HG03095 (cell line): ENCODE measurements around the gene GNAI2.
A peak's percentile ranks its signal among the peaks of the same experiment; 100 is the strongest.
"Not testable (repeated sequence)": the region's sequence is repeated elsewhere in the genome, so short reads cannot be mapped to it uniquely, and the experiment has no call there.

ENCODE experiments used
- ATAC-seq: cut with Tn5 transposase; IDR thresholded peaks from one replicate; pipeline ENCODE4 v1.9.1; 2021; ENCODE audit warnings: moderate library complexity; ENCODE audit not compliant: unreplicated experiment

Gene GNAI2

DNA sequence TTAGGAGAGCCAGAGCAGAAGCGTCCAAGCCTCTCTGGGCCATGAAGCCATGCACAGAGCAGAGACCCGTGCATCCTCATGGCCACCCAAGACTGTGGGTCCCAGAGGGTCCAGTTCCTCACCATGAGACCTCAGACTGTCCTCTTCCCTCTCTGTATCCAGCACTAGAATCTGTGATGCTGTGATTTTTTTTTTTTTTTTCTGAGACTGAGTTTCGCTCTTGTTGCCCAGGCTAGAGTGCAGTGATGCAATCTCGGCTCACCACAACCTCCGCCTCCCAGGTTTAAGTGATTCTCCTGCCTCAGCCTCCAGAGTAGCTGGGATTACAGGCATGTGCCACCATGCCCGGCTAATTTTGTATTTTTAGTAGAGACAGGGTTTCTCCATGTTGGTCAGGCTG lies 8.8 kb downstream of the GNAI2 start:
- ATAC-seq, result not testable (repeated sequence)

- ATAC-seq, result no peak
These were observed 9.3 kb downstream of the GNAI2 start for GRCh38 chr3:50245251-50245745.

- peak; percentile 52 for ATAC-seq
These were observed 10.0 kb downstream of the GNAI2 start for GRCh38 chr3:50245831-50246516.

DNA sequence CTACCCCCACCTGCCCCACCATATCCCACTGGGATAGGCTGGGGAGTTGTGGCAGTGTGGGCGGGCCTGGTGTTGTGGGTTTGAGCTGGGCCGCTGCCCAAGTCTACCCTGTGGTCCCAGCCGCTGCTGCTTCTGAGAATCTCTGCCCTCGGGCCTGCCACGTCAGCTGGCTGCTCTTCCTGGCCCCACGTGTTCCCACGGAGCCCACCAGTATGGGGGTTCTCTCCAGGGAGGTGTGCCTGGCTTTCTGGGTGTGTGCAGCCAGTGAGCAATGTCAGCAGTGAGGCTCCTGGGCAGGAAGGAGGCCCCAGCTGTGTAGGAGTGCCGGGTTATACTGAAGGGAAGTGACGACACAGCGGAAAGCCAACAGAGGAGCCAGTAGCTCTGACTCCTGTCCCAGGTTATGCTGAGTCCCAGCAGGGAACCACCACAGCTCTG lies 10.5 kb downstream of the GNAI2 start:
- ATAC-seq, result no peak

- ATAC-seq, result no peak
These were observed 12.4 kb downstream of the GNAI2 start for GRCh38 chr3:50248387-50248786.

- ATAC-seq, result no peak
These were observed 13.5 kb downstream of the GNAI2 start for GRCh38 chr3:50249457-50249856.

DNA sequence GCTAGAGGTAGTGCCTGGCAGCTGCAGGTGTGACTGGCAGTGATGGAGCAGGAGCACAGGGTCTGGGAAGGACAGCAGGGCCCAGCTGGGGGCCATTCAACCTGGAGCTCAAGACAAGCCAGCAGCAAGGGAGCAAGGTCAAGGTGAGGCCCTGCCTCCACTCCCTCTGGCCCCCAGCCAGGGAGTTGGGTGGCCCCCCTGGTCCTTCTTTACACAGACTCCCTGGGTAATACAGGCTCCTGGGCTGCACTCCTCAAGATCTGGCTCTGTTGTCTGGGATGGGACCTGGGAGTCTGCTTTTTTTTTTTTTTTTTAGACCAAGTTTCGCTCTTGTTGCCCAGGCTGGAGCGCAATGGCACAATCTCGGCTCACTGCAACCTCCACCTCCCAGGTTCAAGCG lies 14.5 kb downstream of the GNAI2 start:
- no peak for ATAC-seq

DNA sequence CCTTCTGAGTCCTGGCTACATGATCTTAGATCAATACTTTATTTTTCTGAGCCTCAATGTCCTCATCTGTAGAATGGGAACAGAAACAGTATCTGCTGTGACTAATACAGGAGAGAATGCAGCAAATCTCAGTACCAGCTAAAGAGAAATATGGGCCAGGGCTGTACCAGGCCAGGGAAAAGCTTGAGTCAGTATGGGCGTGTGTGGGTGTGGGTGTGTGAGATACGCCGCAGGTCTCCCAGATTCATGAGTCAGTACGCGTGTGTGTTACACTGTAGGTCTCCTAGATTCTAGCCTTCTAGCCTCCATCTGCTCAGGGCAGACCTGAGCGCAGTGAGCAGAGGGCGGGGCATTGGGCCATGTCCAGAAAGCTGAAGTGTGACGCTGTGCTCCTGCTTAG lies 15.2 kb downstream of the GNAI2 start:
- no peak for ATAC-seq

GRCh38 chr3:50254577-50255250 lies 18.7 kb downstream of the GNAI2 start:
- ATAC-seq, result no peak

DNA sequence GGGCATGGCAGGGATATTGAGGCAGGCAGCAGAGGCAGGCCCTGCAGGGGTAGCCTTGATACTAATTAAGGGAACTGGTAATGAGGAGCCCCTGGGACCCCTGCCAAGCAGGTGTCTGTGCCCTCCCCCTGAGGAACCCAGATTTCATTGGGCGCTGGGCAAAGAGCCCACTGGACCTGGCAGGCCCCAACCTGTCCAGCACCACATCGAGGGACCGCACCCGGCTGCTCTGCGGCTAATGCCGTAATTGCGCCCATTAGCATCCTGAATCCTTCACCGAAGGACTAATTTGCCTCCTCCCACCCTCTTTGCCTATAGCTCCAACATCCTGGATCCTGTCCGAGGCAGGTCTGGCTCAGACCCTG lies 19.2 kb downstream of the GNAI2 start:
- ATAC-seq, result no peak

- ATAC-seq, result no peak
These were observed 21.2 kb downstream of the GNAI2 start for GRCh38 chr3:50256978-50257890.

DNA sequence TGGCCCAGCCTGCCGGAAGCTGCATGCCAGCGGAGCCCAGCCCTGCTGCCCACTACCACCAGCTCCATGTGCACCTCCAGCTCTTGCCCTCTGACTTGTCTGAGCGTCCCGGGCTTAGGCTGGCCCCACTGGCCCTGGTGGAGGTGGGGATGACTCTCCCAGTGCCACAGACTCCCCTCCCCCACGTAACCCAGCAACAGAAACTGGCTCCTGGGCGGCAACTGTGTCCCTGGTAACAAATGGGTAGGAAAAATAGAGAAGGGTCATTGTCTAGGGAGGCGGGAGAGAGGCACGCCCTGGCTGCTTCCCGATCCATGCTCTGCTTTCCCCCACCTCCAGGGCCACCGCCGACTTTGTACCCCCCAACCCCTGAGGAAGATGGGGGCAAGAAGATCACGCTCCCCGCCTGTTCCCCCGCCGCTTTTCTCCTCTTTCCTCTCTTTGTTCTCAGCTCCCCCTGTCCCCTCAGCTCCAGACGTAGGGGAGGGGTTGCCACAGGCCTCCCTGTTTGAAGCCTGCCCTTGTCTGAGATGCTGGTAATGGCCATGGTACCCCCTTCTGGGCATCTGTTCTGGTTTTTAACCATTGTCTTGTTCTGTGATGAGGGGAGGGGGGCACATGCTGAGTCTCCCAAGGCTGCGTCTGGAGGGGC lies 22.2 kb downstream of the GNAI2 start:
- ATAC-seq, result no peak

DNA sequence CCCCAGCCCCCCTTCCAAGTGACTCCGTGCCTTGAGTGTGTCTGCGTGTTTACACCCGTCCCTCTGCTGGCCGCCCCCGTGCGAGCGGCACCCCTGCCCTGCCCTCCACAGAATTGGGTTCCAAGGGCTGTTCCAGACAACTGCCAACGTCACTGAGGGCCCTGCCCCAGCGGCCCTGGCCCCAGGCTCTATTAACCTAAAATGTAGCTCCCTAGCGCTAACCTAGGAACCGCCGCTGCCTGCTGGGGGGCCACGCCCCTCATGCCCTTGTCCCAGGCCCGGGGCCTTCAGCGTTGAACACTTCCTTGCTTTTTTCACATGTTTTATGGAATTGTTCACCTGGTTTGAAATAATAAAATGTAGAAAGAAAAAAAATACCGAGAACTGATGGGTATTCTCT lies 23.0 kb downstream of the GNAI2 start:
- ATAC-seq, result no peak

DNA sequence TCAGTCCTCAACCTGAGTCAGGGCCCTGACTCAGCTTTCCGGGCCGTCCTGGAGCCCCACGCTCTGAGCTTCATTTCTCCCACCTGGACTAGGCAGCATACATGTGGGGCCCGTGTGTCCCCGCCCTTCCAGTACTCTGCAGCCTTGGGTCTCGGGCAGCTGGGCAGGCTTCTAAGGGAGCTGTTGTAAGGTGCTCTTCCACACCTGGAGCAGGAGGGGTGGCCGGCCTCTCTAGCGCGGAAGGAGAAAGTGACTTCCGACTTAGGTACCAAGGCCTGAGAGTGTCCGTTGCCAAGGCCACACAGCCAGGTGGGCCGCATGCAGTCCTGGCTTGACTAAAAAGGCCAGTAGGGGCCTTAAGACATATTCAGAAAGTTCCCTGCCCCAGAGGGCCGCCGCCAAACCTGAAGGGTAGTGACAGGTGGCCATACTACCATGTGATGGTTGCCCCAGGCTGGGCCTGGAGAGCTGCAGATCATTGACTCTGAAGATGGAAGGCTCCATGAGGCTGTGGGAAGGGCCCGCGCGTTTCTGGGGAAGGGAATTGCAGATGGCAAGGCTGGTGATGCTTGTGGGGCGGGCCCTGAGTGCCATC lies 23.5 kb downstream of the GNAI2 start:
- ATAC-seq, result peak; percentile 14

GRCh38 chr3:50260027-50260941 lies 24.3 kb downstream of the GNAI2 start:
- peak; percentile 78 for ATAC-seq

DNA sequence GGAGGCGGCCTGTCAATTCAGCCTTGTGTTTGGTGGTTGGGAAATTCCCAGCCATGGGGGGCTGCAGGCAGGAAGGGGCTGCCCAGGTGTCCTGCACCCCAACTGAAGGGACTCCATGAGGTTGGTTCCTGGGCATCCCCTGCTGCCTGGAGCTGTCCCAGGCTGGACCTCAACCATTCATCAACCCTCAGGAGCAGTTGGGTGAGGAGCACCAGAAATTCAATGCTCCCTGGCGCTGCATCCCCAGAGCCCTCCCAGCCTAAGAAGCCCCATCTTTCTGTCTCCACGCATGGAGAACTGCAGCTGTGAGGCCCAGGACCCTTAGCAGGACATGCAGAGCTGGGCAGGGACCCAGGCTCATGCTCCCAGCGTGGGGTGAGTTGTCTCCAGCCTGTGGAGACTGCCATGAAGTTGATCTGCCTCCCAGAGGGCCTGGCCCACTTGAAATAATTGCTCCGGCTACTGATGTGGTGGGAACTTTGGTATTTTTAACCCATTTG lies 25.0 kb downstream of the GNAI2 start:
- ATAC-seq, result no peak

DNA sequence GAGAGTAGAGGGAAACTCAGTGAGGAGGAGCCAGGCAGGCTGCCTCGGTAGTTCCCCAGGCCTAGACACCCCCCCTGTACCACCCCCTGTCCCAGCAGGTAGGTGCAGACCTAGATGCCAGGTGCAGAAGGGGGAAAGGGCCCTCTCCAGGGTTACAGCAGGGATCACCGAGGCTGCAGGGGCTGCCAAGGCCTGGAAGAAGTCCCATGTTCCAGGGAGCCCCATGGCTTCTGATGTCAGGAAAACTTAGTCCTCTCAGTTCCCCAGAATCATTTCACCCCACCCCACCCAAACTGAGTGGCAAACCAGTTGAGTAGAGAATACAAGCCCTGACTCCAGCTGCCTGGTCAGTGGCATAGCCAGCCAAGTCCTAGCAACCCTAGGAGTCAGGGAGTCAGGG lies 25.5 kb downstream of the GNAI2 start:
- ATAC-seq, result no peak

GRCh38 chr3:50262200-50262599 lies 26.2 kb downstream of the GNAI2 start:
- ATAC-seq, result not testable (repeated sequence)

- no peak for ATAC-seq
These were observed 26.8 kb downstream of the GNAI2 start for GRCh38 chr3:50262778-50263177.
